HEK293 (cell line): Measurements from ENCODE around the gene HID1.

Experiments
- BCL11B ChIP-seq: fragments of 450-650 bp; formaldehyde crosslinking; IDR thresholded peaks from 2 replicates; pipeline ENCODE4 v1.5.1; 2016; ENCODE audit warnings: low read depth, missing biosample characterization, missing genetic modification characterization
- FEZF1 ChIP-seq: fragments of 450-650 bp; formaldehyde crosslinking; IDR thresholded peaks from 2 replicates; pipeline ENCODE4 v1.5.1; 2016; ENCODE audit warnings: missing biosample characterization, missing genetic modification characterization
- HOXA7 ChIP-seq: sonication (generic); formaldehyde crosslinking; IDR thresholded peaks from 2 replicates; pipeline ENCODE4 v1.8.1; 2022; ENCODE audit warnings: missing genetic modification reagents, borderline replicate concordance
- HOXC10 ChIP-seq: sonication (generic); formaldehyde crosslinking; IDR thresholded peaks from 2 replicates; pipeline ENCODE4 v1.8.1; 2023; ENCODE audit warnings: mild to moderate bottlenecking, missing genetic modification reagents
- HOXD13 ChIP-seq: sonication (generic); formaldehyde crosslinking; IDR thresholded peaks from 2 replicates; pipeline ENCODE4 v1.8.0; 2022; ENCODE audit warnings: missing genetic modification reagents, borderline replicate concordance
- OVOL3 ChIP-seq: fragments of 450-650 bp; formaldehyde crosslinking; IDR thresholded peaks from 2 replicates; pipeline ENCODE4 v1.5.1; 2016; ENCODE audit warnings: missing biosample characterization, missing genetic modification characterization
- PRDM4 ChIP-seq: fragments of 450-650 bp; formaldehyde crosslinking; IDR thresholded peaks from 2 replicates; pipeline ENCODE4 v1.5.1; 2017; ENCODE audit warnings: missing biosample characterization, missing genetic modification characterization
- SCRT2 ChIP-seq: fragments of 450-650 bp; formaldehyde crosslinking; IDR thresholded peaks from 2 replicates; pipeline ENCODE4 v1.5.1; 2016; ENCODE audit warnings: missing biosample characterization, missing genetic modification characterization
- SETDB1 ChIP-seq: IDR thresholded peaks from one replicate; pipeline ENCODE4 v1.6.1; 2017; ENCODE audit warnings: mild to moderate bottlenecking, low read length, moderate library complexity, mixed read lengths; ENCODE audit not compliant: insufficient read length
- YY1 ChIP-seq: fragments of 450-650 bp; formaldehyde crosslinking; IDR thresholded peaks from 2 replicates; pipeline ENCODE4 v1.5.1; 2018; ENCODE audit warnings: missing biosample characterization, missing genetic modification characterization
- ZBTB21 ChIP-seq: fragments of 450-650 bp; formaldehyde crosslinking; IDR thresholded peaks from 2 replicates; pipeline ENCODE4 v1.5.1; 2017; ENCODE audit warnings: missing biosample characterization, missing genetic modification characterization
- ZBTB48 ChIP-seq: fragments of 450-650 bp; formaldehyde crosslinking; IDR thresholded peaks from 2 replicates; pipeline ENCODE4 v1.5.1; 2016; ENCODE audit warnings: missing biosample characterization, missing genetic modification characterization
- ZBTB49 ChIP-seq: fragments of 450-650 bp; formaldehyde crosslinking; IDR thresholded peaks from 2 replicates; pipeline ENCODE4 v1.5.1; 2016; ENCODE audit warnings: missing biosample characterization, missing genetic modification characterization, low read depth
- ZBTB6 ChIP-seq: fragments of 450-650 bp; formaldehyde crosslinking; IDR thresholded peaks from 2 replicates; pipeline ENCODE4 v1.5.1; 2017; ENCODE audit warnings: missing biosample characterization, missing genetic modification characterization
- ZFP69B ChIP-seq: fragments of 450-650 bp; formaldehyde crosslinking; IDR thresholded peaks from 2 replicates; pipeline ENCODE4 v1.5.1; 2016; ENCODE audit warnings: missing biosample characterization, missing genetic modification characterization
- ZNF10 ChIP-seq: fragments of 450-650 bp; formaldehyde crosslinking; IDR thresholded peaks from 2 replicates; pipeline ENCODE4 v1.5.1; 2017; ENCODE audit warnings: missing biosample characterization, missing genetic modification characterization
- ZNF19 ChIP-seq: fragments of 450-650 bp; formaldehyde crosslinking; IDR thresholded peaks from 2 replicates; pipeline ENCODE4; 2016; ENCODE audit warnings: missing biosample characterization, missing genetic modification characterization, low read depth
- ZNF292 ChIP-seq: fragments of 450-650 bp; formaldehyde crosslinking; IDR thresholded peaks from 2 replicates; pipeline ENCODE4 v1.5.1; 2016; ENCODE audit warnings: low read depth, missing biosample characterization, missing genetic modification characterization, borderline replicate concordance
- ZNF311 ChIP-seq: fragments of 450-650 bp; formaldehyde crosslinking; IDR thresholded peaks from 2 replicates; pipeline ENCODE4 v1.5.1; 2017; ENCODE audit warnings: missing biosample characterization, missing genetic modification characterization, borderline replicate concordance
- ZNF335 ChIP-seq: fragments of 450-650 bp; formaldehyde crosslinking; conservative IDR thresholded peaks from 2 replicates; pipeline ENCODE4 v1.5.1; 2016; ENCODE audit warnings: missing biosample characterization, missing genetic modification characterization
- ZNF391 ChIP-seq: fragments of 450-650 bp; formaldehyde crosslinking; IDR thresholded peaks from 2 replicates; pipeline ENCODE4 v1.5.1; 2016; ENCODE audit warnings: low read depth, missing biosample characterization, missing genetic modification characterization, borderline replicate concordance
- ZNF521 ChIP-seq: fragments of 450-650 bp; formaldehyde crosslinking; IDR thresholded peaks from 2 replicates; pipeline ENCODE4 v1.5.1; 2017; ENCODE audit warnings: missing biosample characterization, mild to moderate bottlenecking, missing genetic modification characterization
- ZNF596 ChIP-seq: fragments of 450-650 bp; IDR thresholded peaks from 2 replicates; pipeline ENCODE4 v1.5.0; 2018; ENCODE audit warnings: missing biosample characterization, mild to moderate bottlenecking, missing genetic modification characterization, moderate library complexity
- ZNF623 ChIP-seq: fragments of 450-650 bp; formaldehyde crosslinking; IDR thresholded peaks from 2 replicates; pipeline ENCODE4 v1.5.1; 2016; ENCODE audit warnings: missing biosample characterization, missing genetic modification characterization
- ZNF677 ChIP-seq: fragments of 450-650 bp; IDR thresholded peaks from 2 replicates; pipeline ENCODE4 v1.5.0; 2018; ENCODE audit warnings: missing biosample characterization, mild to moderate bottlenecking, missing genetic modification characterization, moderate library complexity
- ZNF768 ChIP-seq: fragments of 450-650 bp; formaldehyde crosslinking; IDR thresholded peaks from 2 replicates; pipeline ENCODE4 v1.5.1; 2018; ENCODE audit warnings: missing biosample characterization, mild to moderate bottlenecking, missing genetic modification characterization
- ZNF777 ChIP-seq: fragments of 450-650 bp; formaldehyde crosslinking; IDR thresholded peaks from 2 replicates; pipeline ENCODE4 v1.5.1; 2017; ENCODE audit warnings: missing biosample characterization, missing genetic modification characterization, borderline replicate concordance
- ZXDB ChIP-seq: fragments of 450-650 bp; formaldehyde crosslinking; IDR thresholded peaks from 2 replicates; pipeline ENCODE4 v1.5.1; 2016; ENCODE audit warnings: missing biosample characterization, missing genetic modification characterization
- TF ChIP-seq, protein P1 (sequence below): fragments of 450-650 bp; formaldehyde crosslinking; IDR thresholded peaks from 2 replicates; pipeline ENCODE4 v1.5.1; 2017; ENCODE audit warnings: missing biosample characterization, mild to moderate bottlenecking, missing genetic modification characterization, moderate library complexity
- TF ChIP-seq, protein P2 (sequence below): fragments of 450-650 bp; formaldehyde crosslinking; IDR thresholded peaks from 2 replicates; pipeline ENCODE4 v1.5.1; 2016; ENCODE audit warnings: missing biosample characterization, missing genetic modification characterization

The HID1 gene

DNA sequence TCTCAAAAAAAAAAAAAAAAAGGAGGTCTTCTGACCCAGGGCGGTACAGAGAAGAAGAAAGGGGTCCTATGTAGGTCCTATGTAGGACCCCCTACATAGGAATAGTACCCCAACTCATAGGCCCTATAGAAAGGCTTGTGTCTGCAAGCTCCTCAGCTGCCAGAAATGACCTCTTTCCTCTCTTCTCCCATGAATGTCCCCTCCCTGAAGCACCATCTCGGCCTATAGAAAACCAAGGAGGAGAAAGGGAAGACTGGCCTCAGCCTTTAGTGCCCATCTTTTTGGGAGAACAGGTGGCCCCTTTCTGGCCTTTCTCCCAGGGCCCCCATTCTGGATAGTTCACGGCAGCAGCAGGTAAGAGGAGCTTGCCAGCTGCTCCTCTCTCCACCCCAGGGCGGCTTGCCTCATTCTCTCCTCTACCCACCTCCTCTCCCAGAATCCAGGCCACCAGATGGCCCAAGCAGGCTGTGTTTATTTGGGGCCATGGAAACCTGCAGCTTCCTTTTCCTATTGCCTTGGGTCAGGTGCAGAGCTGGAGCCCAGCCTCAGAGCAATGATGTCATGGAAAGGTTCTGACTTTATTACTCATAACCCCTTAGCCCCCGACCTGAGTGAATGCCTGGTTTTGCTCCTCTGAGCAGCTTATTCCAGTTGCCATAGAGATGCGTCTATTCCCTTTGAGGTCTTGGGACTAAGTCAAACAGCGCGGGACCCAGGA, 38.3 kb upstream of the HID1 start (continued):
- TF ChIP-seq, protein P1, sequence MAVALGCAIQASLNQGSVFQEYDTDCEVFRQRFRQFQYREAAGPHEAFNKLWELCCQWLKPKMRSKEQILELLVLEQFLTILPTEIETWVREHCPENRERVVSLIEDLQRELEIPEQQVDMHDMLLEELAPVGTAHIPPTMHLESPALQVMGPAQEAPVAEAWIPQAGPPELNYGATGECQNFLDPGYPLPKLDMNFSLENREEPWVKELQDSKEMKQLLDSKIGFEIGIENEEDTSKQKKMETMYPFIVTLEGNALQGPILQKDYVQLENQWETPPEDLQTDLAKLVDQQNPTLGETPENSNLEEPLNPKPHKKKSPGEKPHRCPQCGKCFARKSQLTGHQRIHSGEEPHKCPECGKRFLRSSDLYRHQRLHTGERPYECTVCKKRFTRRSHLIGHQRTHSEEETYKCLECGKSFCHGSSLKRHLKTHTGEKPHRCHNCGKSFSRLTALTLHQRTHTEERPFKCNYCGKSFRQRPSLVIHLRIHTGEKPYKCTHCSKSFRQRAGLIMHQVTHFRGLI (tag by site-specific recombination): peak; percentile 48; the same call in 1 of the 2 replicates
- TF ChIP-seq ZNF391 (tag by site-specific recombination): no peak
- TF ChIP-seq ZXDB (tag by site-specific recombination): no peak
- TF ChIP-seq ZBTB21 (tag by site-specific recombination): peak; percentile 94
- no peak for TF ChIP-seq ZNF596 (tag by site-specific recombination)
- no peak for TF ChIP-seq ZNF311 (tag by site-specific recombination)
- TF ChIP-seq ZBTB6 (tag by site-specific recombination): peak; percentile 69
- TF ChIP-seq ZNF777: no peak
- peak; percentile 62; the same call in 1 of the 2 replicates for TF ChIP-seq SCRT2
- TF ChIP-seq ZBTB48: peak; percentile 52; the same call in 1 of the 2 replicates
- TF ChIP-seq ZBTB49 (tag by site-specific recombination): no peak
- TF ChIP-seq HOXA7 (CRISPR knock-in tag): no peak
- no peak for TF ChIP-seq FEZF1 (tag by site-specific recombination)
- no peak for TF ChIP-seq ZNF623 (tag by site-specific recombination)
- no peak for TF ChIP-seq OVOL3
- peak; percentile 94 for TF ChIP-seq ZNF335 (tag by site-specific recombination)
- TF ChIP-seq SETDB1: no peak
- TF ChIP-seq HOXC10: no peak
- TF ChIP-seq HOXD13 (CRISPR knock-in tag): no peak
- TF ChIP-seq PRDM4 (tag by site-specific recombination): peak; percentile 90
- TF ChIP-seq ZNF19 (tag by site-specific recombination): no peak
- TF ChIP-seq ZNF292 (tag by site-specific recombination): no peak
- TF ChIP-seq ZNF677 (tag by site-specific recombination): no peak
- TF ChIP-seq ZNF521 (tag by site-specific recombination): no peak
- TF ChIP-seq ZNF10 (tag by site-specific recombination): no peak
- TF ChIP-seq ZNF768: no peak
- TF ChIP-seq BCL11B: no peak
- peak; percentile 43 for TF ChIP-seq ZFP69B (tag by site-specific recombination)
- TF ChIP-seq YY1 (tag by site-specific recombination): no peak
- TF ChIP-seq, protein P2, sequence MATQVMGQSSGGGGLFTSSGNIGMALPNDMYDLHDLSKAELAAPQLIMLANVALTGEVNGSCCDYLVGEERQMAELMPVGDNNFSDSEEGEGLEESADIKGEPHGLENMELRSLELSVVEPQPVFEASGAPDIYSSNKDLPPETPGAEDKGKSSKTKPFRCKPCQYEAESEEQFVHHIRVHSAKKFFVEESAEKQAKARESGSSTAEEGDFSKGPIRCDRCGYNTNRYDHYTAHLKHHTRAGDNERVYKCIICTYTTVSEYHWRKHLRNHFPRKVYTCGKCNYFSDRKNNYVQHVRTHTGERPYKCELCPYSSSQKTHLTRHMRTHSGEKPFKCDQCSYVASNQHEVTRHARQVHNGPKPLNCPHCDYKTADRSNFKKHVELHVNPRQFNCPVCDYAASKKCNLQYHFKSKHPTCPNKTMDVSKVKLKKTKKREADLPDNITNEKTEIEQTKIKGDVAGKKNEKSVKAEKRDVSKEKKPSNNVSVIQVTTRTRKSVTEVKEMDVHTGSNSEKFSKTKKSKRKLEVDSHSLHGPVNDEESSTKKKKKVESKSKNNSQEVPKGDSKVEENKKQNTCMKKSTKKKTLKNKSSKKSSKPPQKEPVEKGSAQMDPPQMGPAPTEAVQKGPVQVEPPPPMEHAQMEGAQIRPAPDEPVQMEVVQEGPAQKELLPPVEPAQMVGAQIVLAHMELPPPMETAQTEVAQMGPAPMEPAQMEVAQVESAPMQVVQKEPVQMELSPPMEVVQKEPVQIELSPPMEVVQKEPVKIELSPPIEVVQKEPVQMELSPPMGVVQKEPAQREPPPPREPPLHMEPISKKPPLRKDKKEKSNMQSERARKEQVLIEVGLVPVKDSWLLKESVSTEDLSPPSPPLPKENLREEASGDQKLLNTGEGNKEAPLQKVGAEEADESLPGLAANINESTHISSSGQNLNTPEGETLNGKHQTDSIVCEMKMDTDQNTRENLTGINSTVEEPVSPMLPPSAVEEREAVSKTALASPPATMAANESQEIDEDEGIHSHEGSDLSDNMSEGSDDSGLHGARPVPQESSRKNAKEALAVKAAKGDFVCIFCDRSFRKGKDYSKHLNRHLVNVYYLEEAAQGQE (tag by site-specific recombination): no peak
